Measurements from ENCODE around the gene CFAP74. TPM values are rescaled to one million over a fixed set of nuclear protein-coding genes. Genes with fewer than 3 reads are reported as not detected.

Gene CFAP74
- total RNA-seq, 4 donors from 2014 or later: 0.24 TPM; not detected in 3

- no peak for DNase-seq (ENCODE audit: low spot score)
Observed at GRCh38 chr1:1922956-1923833, 80.4 kb downstream of the CFAP74 start.

GRCh38 chr1:1922702-1922955, 81.0 kb downstream of the CFAP74 start:
- TF ChIP-seq CTCF (IDR thresholded peaks at IDR 0.05): no peak
- DNase-seq (ENCODE audit: low spot score): no peak
- ATAC-seq (ENCODE audit: low FRiP score): no peak

More at GRCh38 chr1:1922956-1923833, 80.4 kb downstream of the CFAP74 start:
- no peak for TF ChIP-seq CTCF (IDR thresholded peaks at IDR 0.05)
- ATAC-seq (ENCODE audit: low FRiP score): no peak

- no peak for DNase-seq (ENCODE audit: low spot score)
Observed at GRCh38 chr1:1921901-1922701, 81.5 kb downstream of the CFAP74 start.

GRCh38 chr1:1921459-1921862, 82.1 kb downstream of the CFAP74 start:
- ATAC-seq (ENCODE audit: low FRiP score): no peak
- DNase-seq (ENCODE audit: low spot score): no peak
- TF ChIP-seq CTCF (IDR thresholded peaks at IDR 0.05): no peak

More at GRCh38 chr1:1921901-1922701, 81.5 kb downstream of the CFAP74 start:
- no peak for ATAC-seq (ENCODE audit: low FRiP score)
- no peak for TF ChIP-seq CTCF (IDR thresholded peaks at IDR 0.05)

GRCh38 chr1:1920608-1921458, 82.8 kb downstream of the CFAP74 start:
- no peak for DNase-seq (ENCODE audit: low spot score)
- no peak for ATAC-seq (ENCODE audit: low FRiP score)
- no peak for TF ChIP-seq CTCF (IDR thresholded peaks at IDR 0.05)

- TF ChIP-seq CTCF (IDR thresholded peaks at IDR 0.05): no peak
- DNase-seq (ENCODE audit: low spot score) (no peak), ATAC-seq (ENCODE audit: low FRiP score) (no peak)
Observed at GRCh38 chr1:1920057-1920607, 83.5 kb downstream of the CFAP74 start.
